MCF 10A (cell line): ENCODE measurements around the gene TMEM184A. TPM values are rescaled to one million over a fixed set of nuclear protein-coding genes. Genes with fewer than 3 reads are reported as not detected.

Source experiments
- Bru-seq: library from RNA; stranded (reverse); fragments of 400-500 nt; gene quantifications from one replicate; lab custom pipeline; 2021; lab: Mats Ljungman, UMichigan
- BruChase-seq, 2 experiments: library from RNA; stranded (reverse); fragments of 400-500 nt; gene quantifications; one replicate each; lab custom pipeline; 2021; lab: Mats Ljungman, UMichigan
- BruUV-seq: library from RNA; stranded (reverse); fragments of 400-500 nt; replicated peaks from 2 replicates; lab custom pipeline; 2021; lab: Mats Ljungman, UMichigan
- CTCF ChIA-PET: fragments of 300-600 bp; sonication (Branson Sonifier 250); formaldehyde crosslinking; extraction: SDS; loops from one replicate; lab custom pipeline; 2021; ENCODE audit warnings: antibody characterized with exemption, inconsistent platforms; lab: Yijun Ruan, JAX
- POLR2A ChIA-PET: fragments of 300-600, 350-650 bp; sonication (Branson Sonifier 250); formaldehyde crosslinking; extraction: SDS; loops from one replicate; lab custom pipeline; 2020; ENCODE audit warnings: antibody characterized with exemption, inconsistent platforms; lab: Yijun Ruan, JAX
- DNase-seq: peaks from one replicate; pipeline ENCODE4 v3.0.0-alpha.2; 2018; ENCODE audit not compliant: unreplicated experiment
- H3K27ac Mint-ChIP-seq: one replicate; pipeline ENCODE4 v1.8.0; 2022; ENCODE audit warnings: mild to moderate bottlenecking, low read depth, mixed read lengths; ENCODE audit not compliant: unreplicated experiment
- H3K27me3 Mint-ChIP-seq: one replicate; pipeline ENCODE4 v1.8.0; 2022; ENCODE audit warnings: mixed read lengths; ENCODE audit not compliant: insufficient read depth, unreplicated experiment
- H3K36me3 Mint-ChIP-seq: one replicate; pipeline ENCODE4 v1.8.0; 2022; ENCODE audit warnings: mild to moderate bottlenecking, moderate library complexity, mixed read lengths; ENCODE audit not compliant: insufficient read depth, unreplicated experiment
- H3K4me1 Mint-ChIP-seq: one replicate; pipeline ENCODE4 v1.8.0; 2022; ENCODE audit warnings: mixed read lengths; ENCODE audit not compliant: insufficient read depth, unreplicated experiment
- H3K4me3 Mint-ChIP-seq: one replicate; pipeline ENCODE4 v1.8.0; 2022; ENCODE audit warnings: mild to moderate bottlenecking, moderate library complexity, mixed read lengths; ENCODE audit not compliant: unreplicated experiment
- H3K9me3 Mint-ChIP-seq: one replicate; pipeline ENCODE4 v1.8.0; 2022; ENCODE audit warnings: mixed read lengths; ENCODE audit not compliant: unreplicated experiment
- intact Hi-C: fragments of 100-400 bp; cut with micrococcal nuclease; formaldehyde crosslinking; loops from 2 replicates; pipeline ENCODE4 v1.14.1; 2022
- long read RNA-seq: library from polyadenylated mRNA; stranded (forward); transcript quantifications from one replicate; pipeline ENCODE4 v2.0.0, GENCODE V29; 2022
- total RNA-seq: library from RNA; stranded (reverse); gene quantifications from 2 replicates; pipeline ENCODE4 v1.2.3, GENCODE V29; 2022
- TF ChIP-seq, protein P1 (sequence below): fragments of 200-600 bp; IDR thresholded peaks from one replicate; pipeline ENCODE4 v1.8.0; 2022; ENCODE audit warnings: antibody characterized with exemption, mild to moderate bottlenecking; ENCODE audit not compliant: unreplicated experiment

Gene TMEM184A
- total RNA-seq, result 9.0 and 14.2 TPM in 2 replicates
- percentile 35 among the genes with signal in this experiment for Bru-seq, nascent RNA
- BruChase-seq, experiment 1, labeled RNA remaining after a 6-hour chase, result percentile 46 among the genes with signal in this experiment
- percentile 39 among the genes with signal in this experiment for BruChase-seq, experiment 2, labeled RNA remaining after a 2-hour chase
- long read RNA-seq, full-length matches to known transcripts, result 13 of 29 reads
- long read RNA-seq, partial matches to known transcripts, result 2 of 29 reads
- long read RNA-seq, other reads (novel, unspliced or antisense), result 14 of 29 reads

DNA sequence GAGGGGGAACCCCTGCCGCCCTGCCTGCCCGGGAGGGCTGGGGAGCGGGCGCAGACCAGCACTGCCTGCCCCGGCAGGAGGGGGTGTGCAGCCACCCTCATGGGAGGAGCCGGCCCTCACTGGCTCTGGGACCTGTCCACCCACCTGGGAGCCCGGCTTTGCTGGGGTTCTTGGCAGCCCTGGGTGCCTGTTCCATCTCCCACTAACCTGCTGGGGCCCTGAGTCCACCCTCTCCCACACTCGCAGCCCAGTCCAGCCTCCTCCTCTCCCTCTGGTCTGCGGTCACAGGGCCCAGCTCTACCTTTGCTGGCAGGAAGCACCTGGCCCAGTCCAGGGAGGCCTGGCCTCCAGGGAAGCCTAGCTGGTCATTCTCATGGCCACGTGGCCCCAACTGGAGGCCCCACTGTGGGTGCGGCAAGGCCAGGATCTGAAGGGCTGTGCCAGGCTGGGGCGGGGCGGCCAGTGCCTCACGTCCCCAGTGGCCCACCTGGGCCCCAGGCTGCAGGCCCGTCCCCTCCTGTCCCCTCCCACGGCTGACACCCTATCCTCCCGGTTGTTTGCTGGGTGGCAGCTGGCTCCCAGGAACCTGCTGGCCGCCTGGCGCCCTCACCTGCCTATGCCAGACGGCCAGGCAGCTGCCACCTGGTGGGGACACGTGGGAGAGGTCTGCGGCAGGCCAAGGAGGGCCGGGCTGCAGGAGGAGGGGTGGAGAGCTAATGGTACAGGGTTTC lies at the start of gene TMEM184A:
TSS of gene TMEM184A (minus strand) at position 393 of the 731 bp plus-strand sequence. CDS start 721 bp downstream, outside the sequence.
- H3K9me3 Mint-ChIP-seq, result no peaks in the 10 kb centered on the region
- H3K4me3 Mint-ChIP-seq, result peak within 1 kb of the TSS; percentile 72
- H3K36me3 Mint-ChIP-seq, result peaks cover 5% of the 10 kb centered on the region
- DNase-seq, result peak; percentile 87
- intact Hi-C loops, result loop anchor here (1.0 kb wide), 2 partner anchors 24 to 52 kb away; partner anchors contain the start of gene INTS1
- no TSS peak for BruUV-seq
- POLR2A ChIA-PET, result interaction anchor here (0.5 to 2.8 kb wide), 17 partner anchors 8 to 1202 kb away, joined by 3 to 118 read pairs (median 9); partner anchors contain the start of genes EIF3B, INTS1, MICALL2 and PSMG3
- CTCF ChIA-PET, result interaction anchor here (0.6 to 2.2 kb wide), 15 partner anchors 9 to 1150 kb away, joined by 3 to 32 read pairs (median 4); partner anchors contain the start of gene PSMG3
- peak within 1 kb of the TSS; percentile 94 for H3K27ac Mint-ChIP-seq
- TF ChIP-seq, protein P1, sequence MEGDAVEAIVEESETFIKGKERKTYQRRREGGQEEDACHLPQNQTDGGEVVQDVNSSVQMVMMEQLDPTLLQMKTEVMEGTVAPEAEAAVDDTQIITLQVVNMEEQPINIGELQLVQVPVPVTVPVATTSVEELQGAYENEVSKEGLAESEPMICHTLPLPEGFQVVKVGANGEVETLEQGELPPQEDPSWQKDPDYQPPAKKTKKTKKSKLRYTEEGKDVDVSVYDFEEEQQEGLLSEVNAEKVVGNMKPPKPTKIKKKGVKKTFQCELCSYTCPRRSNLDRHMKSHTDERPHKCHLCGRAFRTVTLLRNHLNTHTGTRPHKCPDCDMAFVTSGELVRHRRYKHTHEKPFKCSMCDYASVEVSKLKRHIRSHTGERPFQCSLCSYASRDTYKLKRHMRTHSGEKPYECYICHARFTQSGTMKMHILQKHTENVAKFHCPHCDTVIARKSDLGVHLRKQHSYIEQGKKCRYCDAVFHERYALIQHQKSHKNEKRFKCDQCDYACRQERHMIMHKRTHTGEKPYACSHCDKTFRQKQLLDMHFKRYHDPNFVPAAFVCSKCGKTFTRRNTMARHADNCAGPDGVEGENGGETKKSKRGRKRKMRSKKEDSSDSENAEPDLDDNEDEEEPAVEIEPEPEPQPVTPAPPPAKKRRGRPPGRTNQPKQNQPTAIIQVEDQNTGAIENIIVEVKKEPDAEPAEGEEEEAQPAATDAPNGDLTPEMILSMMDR, result peak; percentile 66
- H3K27me3 Mint-ChIP-seq, result no peaks in the 10 kb centered on the region
- peaks cover 22% of the 10 kb centered on the region for H3K4me1 Mint-ChIP-seq

- DNase-seq, result no peak
- no peak overlapping the region for H3K27ac Mint-ChIP-seq
- peaks cover 74% of the 10 kb centered on the region for H3K27me3 Mint-ChIP-seq
- no peak overlapping the region for H3K4me3 Mint-ChIP-seq
- ChIA-PET CTCF (no interaction called here), POLR2A (no interaction called here)
- no peaks in the 10 kb centered on the region for H3K9me3 Mint-ChIP-seq
- TF ChIP-seq, protein P1, result no peak
- intact Hi-C loops, result no loop called here
- peaks cover 2% of the 10 kb centered on the region for H3K36me3 Mint-ChIP-seq
- no TSS peak for BruUV-seq
- peaks cover 7% of the 10 kb centered on the region for H3K4me1 Mint-ChIP-seq
These were observed 48.4 kb upstream of the TMEM184A start for GRCh38 chr7:1604383-1604782.

DNA sequence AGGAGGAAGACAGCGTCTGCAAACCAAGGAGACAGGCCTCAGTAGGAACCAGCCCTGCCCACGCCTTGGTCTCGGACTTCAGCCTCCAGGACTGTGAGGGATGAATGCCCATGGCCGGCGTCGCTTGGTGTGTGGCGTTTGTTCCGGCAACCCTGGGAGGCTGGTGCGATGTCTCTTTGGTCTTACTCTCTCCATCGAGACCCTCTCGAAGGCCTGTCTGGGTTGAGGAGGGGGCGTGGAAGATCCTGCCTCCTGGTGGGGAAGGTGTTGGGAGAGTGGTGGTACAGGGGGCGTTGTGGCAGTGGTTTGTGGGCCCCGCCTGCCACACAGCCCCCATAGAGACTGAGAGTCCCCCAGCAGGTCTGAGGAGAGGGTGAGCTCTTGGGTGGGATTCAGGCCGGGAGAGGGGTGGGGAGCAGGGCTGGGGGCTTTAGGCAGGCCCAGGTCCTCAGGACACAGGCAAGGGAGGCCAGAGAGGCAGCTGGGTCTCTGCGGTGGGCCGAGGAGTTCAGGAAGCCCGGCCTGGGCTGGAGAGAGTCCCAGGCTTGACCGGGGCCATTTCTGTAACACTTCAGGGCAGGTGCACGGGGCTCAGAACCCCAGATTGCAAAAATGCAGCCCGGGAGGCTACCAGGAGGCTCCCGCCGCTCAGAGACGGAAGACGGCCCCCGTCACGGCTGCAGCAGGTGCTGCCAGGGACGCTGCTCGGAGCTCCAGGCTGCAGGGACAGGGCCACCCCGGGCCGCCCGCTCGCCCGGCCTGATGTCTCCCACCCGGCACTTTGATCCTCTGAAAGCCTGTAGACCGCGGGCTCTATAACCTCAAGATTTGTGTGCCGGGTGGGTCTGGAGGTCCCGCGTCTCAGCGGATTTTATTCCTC lies 47.6 kb upstream of the TMEM184A start:
- POLR2A ChIA-PET, result no interaction called here
- CTCF ChIA-PET, result no interaction called here
- Mint-ChIP-seq H3K4me1 (peaks cover 7% of the 10 kb centered on the region), H3K27me3 (peaks cover 79% of the 10 kb centered on the region), H3K27ac (no peak overlapping the region), H3K9me3 (no peaks in the 10 kb centered on the region), H3K4me3 (no peak overlapping the region), H3K36me3 (no peaks in the 10 kb centered on the region)
- TF ChIP-seq, protein P1, result no peak
- intact Hi-C loops, result no loop called here
- no peak for DNase-seq
- no TSS peak for BruUV-seq
